DMS 273 (cell line): ENCODE measurements around the gene LTB4R.

Experiments
- DNase-seq: peaks from one replicate; lab custom pipeline; 2025; ENCODE audit not compliant: unreplicated experiment; lab: John Stamatoyannopoulos, UW

Gene LTB4R

GRCh38 chr14:24277606-24278321, 33.5 kb upstream of the LTB4R start:
- DNase-seq = no peak

- DNase-seq = no peak
Observed at GRCh38 chr14:24278424-24278823, 32.9 kb upstream of the LTB4R start.

- DNase-seq = peak; percentile 69
Observed at GRCh38 chr14:24279301-24280186, 31.8 kb upstream of the LTB4R start.

DNA sequence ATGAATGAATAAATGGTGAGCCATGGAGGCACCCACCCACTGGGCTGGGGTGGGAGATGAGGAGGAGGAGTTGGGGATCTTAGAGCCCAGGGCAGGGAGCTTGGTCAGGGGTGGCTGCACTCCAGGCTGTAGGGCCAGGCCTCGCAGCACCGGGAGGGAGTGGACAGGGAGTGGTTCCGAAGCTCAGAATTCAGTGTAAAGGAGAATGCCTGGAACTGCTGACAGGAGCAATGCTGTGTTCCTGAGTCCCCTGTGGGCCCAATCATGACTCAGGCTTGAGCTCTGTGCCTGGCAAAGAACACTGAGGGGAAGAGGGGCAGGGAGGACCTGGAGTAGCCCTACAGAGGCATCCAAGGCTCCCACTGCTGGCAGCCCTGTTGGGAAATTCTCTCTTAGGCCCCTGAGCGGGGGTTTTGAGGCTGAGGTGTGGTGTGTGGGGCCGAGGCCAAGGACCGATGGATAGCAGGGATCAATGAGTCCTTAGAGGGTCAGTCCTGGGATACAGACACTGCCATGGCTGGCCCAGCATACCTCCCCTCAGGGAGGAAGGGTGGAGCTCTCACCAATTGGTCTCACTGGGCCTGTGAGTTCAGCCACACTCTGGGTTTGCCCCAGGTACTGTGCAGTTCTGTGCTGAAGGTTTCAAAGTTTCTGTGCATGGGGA, 30.4 kb upstream of the LTB4R start:
- DNase-seq = no peak

DNA sequence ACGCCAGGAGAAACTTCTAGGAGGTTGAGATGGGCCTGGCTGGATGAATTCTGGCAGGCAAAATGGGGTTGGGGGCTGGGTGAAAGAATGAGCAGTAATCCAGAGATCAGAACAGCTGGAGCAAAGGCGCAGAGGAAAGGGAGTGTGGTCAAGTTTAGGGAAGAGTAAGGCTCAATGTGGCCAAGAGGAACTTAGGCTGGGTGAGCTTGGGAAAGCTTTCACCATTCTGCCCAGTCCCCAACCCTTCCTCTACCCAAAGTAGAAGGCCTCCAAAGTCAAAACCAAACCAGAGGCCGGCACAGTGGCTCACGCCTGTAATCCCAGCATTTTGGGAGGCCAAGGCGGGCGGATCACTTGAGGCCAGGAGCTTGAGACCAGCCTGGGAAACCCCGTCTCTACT, 29.7 kb upstream of the LTB4R start:
- no peak for DNase-seq

- peak; percentile 32 for DNase-seq
Observed at GRCh38 chr14:24282736-24283135, 28.6 kb upstream of the LTB4R start.

DNA sequence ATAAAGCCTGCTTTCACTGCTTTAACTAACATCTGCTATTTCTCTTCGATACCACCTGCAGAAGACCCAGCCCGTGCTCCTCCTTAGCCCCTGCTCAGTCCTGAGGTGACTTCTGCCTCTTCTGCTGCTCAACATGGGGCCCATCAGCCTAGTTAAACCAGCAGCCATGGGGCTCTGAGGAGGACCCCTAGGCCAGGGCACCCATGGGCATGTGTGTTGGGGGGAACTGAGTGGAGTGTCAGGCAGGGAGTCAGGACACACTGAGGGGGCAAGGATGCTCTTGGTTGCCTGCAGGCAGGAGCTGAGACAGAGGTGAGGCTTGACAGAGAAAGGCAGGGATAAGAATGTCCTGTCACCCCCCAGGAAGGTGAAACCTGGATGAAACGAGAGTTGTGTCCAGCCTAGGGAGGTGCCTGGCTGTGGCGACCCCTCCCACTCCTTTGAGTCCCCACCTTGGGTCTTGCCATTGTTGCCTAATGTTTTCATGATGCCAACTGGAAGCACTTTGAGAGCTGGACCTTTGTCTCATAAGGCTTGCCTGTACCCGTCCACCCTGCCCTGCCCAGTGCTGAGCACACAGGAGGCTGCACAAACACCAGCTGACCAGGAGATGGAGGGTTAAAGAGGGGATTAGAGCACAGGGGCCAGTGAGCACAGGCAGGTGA, 27.4 kb upstream of the LTB4R start:
- DNase-seq = no peak

DNA sequence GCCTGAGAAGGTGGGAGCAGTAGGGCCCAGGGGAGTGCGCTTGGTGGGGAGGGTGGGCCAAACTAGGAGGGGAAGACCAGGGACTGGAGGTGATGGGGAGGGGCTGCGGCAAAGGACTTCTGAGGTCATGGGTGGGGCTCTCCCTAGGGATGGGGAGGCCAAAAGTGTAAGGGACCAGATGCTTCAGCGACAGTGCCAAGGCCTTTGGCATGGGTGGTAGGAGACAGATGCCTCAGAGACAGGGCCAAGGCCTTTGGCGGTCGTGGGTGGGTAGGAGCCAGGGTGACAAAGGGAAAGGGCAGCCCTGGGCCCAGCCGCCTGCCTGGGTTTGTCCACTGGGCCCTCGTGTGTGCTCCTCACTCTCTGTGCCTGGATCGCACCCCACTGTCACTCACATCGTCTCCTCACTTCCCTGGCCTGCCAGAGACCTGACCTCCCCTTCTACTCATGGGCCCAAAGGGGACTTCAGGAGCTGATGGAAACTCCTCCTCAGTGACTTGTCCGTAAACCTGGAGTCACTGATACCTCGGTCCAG, 26.7 kb upstream of the LTB4R start:
- peak; percentile 49 for DNase-seq

DNA sequence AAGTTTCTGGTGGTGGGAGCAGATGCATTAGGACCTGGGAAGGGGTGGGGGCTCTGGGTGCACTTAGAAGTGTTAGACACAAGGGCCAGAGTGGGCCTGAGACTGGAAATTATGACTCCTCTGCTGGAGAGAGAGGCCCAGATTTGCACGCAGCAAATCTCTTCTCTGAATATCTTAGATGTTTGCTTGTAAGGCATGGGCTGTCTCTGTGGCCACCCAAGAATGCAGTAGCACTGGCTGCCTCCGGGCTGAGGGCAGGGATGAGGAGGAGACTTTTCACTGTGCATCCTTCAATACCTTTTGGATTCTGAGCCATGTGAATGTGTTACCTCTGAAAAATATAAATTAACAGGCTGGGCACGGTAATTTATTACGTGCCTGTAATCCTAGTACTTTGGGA, 26.0 kb upstream of the LTB4R start:
- DNase-seq = no peak

- DNase-seq = no peak
Observed at GRCh38 chr14:24286996-24287395, 24.3 kb upstream of the LTB4R start.

DNA sequence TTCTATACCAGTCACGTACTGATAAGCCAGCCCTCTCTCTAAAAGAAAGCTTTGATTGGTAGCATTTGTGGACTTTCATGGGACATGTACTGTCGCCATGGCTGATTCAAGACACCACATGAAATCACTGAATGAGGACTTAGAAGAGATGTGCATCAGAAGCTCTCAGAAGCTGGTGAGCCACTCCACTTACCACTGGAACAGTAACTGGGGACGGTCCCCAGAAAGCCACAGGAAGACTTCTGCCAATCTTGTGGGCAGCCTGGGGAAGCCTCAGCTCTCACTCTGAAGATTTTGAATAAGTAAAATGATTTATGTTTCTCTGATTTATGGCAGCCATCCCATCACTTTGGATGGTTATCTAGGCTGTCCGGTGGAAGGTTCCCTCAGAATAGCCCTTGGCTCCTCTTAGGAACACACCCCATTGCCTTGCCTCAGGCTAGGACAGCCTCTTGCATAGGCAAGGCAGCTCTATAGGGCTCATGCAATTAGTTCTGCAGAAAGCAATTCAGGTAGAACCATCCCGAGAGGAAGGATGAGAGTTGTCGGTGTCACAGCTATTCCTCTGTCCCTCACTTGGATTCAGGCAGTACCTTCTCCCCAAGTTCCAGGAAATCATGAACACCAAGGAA, 21.5 kb upstream of the LTB4R start:
- DNase-seq = no peak

DNA sequence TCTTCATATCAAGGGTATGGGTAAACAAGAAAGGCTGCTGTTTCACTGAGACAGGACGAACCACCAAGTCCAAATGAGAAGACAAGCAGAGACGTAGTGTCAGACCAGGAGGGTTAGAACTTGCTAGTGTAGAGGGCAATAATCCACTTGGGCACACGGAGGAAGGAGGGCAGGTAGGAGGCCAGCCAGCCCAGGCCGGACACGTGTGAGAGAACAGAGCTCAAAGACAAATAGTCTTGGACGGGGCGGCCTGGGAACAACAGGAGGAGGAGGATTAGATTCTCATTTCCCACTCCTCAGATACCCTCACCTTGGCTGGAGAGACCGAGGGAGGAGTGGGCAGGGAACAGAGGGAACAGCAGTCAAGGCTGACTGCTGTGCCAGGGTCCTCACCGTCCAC, 20.6 kb upstream of the LTB4R start:
- no peak for DNase-seq

DNA sequence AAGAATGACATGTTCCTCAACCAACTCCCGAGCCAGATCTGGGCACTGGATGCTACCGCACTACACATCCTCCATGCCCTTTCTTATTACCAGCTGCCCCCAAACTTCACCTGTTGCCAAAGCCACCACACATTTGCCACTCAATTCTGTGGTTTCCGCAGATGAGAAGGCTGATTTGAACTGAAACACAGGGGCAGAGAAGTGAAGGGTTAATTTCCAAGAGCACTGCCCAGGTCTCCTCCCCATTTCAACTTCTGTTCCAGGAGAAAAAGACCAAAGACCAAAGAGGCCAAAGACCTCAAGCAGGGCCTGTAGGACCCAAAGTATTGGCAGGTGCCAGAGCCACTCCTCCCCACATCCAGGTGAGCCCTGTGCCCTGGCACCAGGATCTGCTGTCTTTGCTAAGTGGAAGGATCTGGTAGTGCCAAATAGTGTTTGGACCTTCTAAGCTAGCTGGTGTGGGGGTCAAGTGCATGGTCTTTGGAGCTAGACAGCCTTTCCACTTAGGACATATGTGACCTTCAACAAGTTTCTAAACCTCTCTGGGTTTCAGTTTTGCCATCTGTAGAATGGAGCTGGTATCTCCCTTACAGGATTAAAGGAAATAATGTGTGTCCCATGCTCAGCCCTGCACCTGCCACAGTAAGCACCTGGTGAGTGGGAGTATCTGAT, 19.7 kb upstream of the LTB4R start:
- no peak for DNase-seq

- DNase-seq = no peak
Observed at GRCh38 chr14:24292118-24292807, 19.0 kb upstream of the LTB4R start.

DNA sequence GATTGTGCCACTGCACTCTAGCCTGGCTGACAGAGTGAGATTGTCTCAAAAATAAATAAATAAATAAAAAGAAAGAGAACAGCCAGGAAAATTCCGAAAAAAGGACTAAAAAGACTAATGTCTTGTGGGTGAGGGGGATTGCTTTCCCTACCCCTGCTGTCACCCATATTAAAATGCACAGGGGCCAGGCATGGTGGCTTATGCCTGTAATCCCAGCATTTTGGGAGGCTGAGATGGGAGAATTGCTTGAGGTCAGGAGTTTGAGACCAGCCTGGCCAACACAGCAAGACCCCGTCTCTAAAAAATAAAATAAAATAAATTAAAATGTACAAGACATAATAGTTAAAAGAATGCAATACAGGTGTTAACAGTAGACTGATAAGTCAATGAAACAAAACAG, 17.8 kb upstream of the LTB4R start:
- DNase-seq = no peak

GRCh38 chr14:24296341-24297157, 14.8 kb upstream of the LTB4R start:
- DNase-seq = peak; percentile 79

DNA sequence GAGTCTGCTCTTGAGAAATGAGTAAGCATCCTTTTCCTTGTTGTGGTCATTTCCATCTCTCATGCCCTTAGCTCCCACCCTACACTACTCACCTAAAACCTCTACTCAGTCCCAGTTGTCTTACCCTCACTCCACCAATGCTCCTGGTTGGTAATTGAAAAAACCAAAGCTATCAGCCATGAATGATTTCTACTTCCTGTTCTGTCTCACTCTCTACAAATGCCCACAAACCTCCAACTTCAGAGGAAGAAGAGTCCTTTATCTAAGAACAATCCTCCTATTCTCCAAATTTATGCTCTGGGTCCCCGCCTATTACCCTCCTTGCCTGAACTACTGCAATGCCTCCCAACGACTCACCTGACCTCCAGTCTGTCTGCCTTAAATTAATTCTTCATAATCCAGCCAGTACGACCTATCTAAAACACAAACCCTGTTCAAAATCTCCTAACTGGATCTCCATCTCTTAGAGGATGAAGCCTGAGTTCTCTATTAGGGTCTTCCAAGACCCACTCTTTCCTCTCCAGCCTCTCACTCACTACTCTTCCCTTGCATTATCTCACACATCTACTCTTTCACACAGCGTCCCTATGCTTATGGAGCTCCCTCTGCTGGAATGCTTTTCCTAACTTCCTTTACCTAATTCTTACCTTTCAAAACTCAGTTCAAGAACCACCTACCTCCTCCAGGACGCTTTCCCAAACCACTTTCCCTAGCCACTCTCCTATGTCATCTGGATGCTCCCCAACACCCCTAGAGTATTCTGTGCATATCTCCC, 13.9 kb upstream of the LTB4R start:
- DNase-seq = peak; percentile 64

DNA sequence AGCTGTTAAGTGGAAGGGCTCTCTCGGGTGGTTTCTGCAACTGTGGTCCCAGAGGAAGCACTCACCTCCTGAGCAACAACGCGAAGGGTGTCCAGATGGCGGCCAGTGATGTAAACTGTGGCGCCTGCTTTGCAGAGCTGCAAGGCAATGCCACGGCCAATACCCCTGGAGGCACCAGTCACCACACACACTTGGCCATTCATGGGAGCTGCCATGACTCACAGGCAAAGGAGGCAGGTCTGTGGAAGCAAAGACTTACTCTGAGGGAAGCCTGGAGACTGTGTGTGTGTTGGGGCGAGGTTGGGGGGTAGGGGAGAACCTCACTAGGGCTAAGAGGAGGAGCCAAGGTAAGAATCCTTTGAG, 12.4 kb upstream of the LTB4R start:
- peak; percentile 88 for DNase-seq
